NT2/D1 (cell line): ENCODE results near the gene INS.
A peak's percentile ranks its signal among the peaks of the same experiment; 100 is the strongest.

ENCODE experiments used
- DNase-seq: peaks from one replicate; pipeline ENCODE4 v3.0.0-alpha.2; 2011; ENCODE audit warnings: low read depth, low spot score
- H3K27me3 ChIP-seq: 2 replicates; pipeline ENCODE4 v1.6.0; 2011; ENCODE audit warnings: mild to moderate bottlenecking; ENCODE audit not compliant: insufficient read length, insufficient read depth
- H3K36me3 ChIP-seq: 2 replicates; pipeline ENCODE4 v1.6.1; 2011; ENCODE audit warnings: mild to moderate bottlenecking, low read length, mixed read lengths; ENCODE audit not compliant: insufficient read depth, insufficient read length
- H3K4me1 ChIP-seq: 2 replicates; pipeline ENCODE4 v1.5.1; 2011; ENCODE audit not compliant: insufficient read depth, insufficient read length
- H3K4me3 ChIP-seq: 2 replicates; pipeline ENCODE4 v1.5.1; 2011; ENCODE audit warnings: low read depth; ENCODE audit not compliant: insufficient read length
- H3K9ac ChIP-seq: 2 replicates; pipeline ENCODE4 v1.6.0; 2011; ENCODE audit warnings: low read depth; ENCODE audit not compliant: insufficient read length
- H3K9me3 ChIP-seq: 2 replicates; pipeline ENCODE4 v1.5.1; 2011; ENCODE audit warnings: mild to moderate bottlenecking, low read length; ENCODE audit not compliant: insufficient read depth
- SUZ12 ChIP-seq: IDR thresholded peaks from 2 replicates; pipeline ENCODE4 v1.6.1; 2011; ENCODE audit not compliant: insufficient read length, insufficient read depth; ENCODE audit errors: extremely low read depth
- YY1 ChIP-seq: IDR thresholded peaks from 2 replicates; pipeline ENCODE4 v1.6.1; 2011; ENCODE audit not compliant: insufficient read length, insufficient read depth
- ZNF274 ChIP-seq: IDR thresholded peaks from 2 replicates; pipeline ENCODE4 v1.6.1; 2011; ENCODE audit warnings: mild to moderate bottlenecking, low read depth, low read length

INS gene

GRCh38 chr11:2201542-2201941, 40.5 kb upstream of the INS start:
- Histone ChIP-seq H3K4me3 (no peak overlapping the region), H3K36me3 (no peaks in the 10 kb centered on the region), H3K4me1 (peaks cover 10% of the 10 kb centered on the region), H3K27me3 (peaks cover 6% of the 10 kb centered on the region), H3K9ac (no peak overlapping the region), H3K9me3 (no peaks in the 10 kb centered on the region)
- TF ChIP-seq SUZ12 (no peak), YY1 (no peak), ZNF274 (no peak)
- DNase-seq, result no peak

- TF ChIP-seq ZNF274 (no peak), YY1 (no peak), SUZ12 (no peak)
- peaks cover 11% of the 10 kb centered on the region for H3K27me3 ChIP-seq
- no peak overlapping the region for H3K9ac ChIP-seq
- no peak for DNase-seq
- no peak overlapping the region for H3K4me3 ChIP-seq
- H3K9me3 ChIP-seq, result no peaks in the 10 kb centered on the region
- no peaks in the 10 kb centered on the region for H3K36me3 ChIP-seq
- H3K4me1 ChIP-seq, result peaks cover 10% of the 10 kb centered on the region
These were observed 40.0 kb upstream of the INS start for GRCh38 chr11:2200957-2201519.

- Histone ChIP-seq H3K27me3 (peaks cover 15% of the 10 kb centered on the region), H3K9me3 (no peaks in the 10 kb centered on the region), H3K36me3 (no peaks in the 10 kb centered on the region), H3K9ac (no peak overlapping the region), H3K4me1 (peaks cover 10% of the 10 kb centered on the region), H3K4me3 (no peak overlapping the region)
- TF ChIP-seq YY1 (no peak), SUZ12 (no peak), ZNF274 (no peak)
- DNase-seq, result no peak
These were observed 39.5 kb upstream of the INS start for GRCh38 chr11:2200536-2200935.

- Histone ChIP-seq H3K27me3 (peaks cover 15% of the 10 kb centered on the region), H3K36me3 (no peaks in the 10 kb centered on the region), H3K9me3 (no peaks in the 10 kb centered on the region), H3K4me3 (no peak overlapping the region), H3K4me1 (peaks cover 8% of the 10 kb centered on the region), H3K9ac (no peak overlapping the region)
- TF ChIP-seq ZNF274 (no peak), SUZ12 (no peak), YY1 (no peak)
- DNase-seq, result no peak
These were observed 38.7 kb upstream of the INS start for GRCh38 chr11:2199466-2200341.

- no peak overlapping the region for H3K9ac ChIP-seq
- no peaks in the 10 kb centered on the region for H3K9me3 ChIP-seq
- TF ChIP-seq SUZ12 (no peak), YY1 (no peak), ZNF274 (no peak)
- no peaks in the 10 kb centered on the region for H3K36me3 ChIP-seq
- peaks cover 15% of the 10 kb centered on the region for H3K27me3 ChIP-seq
- H3K4me1 ChIP-seq, result peaks cover 6% of the 10 kb centered on the region
- DNase-seq, result no peak
- H3K4me3 ChIP-seq, result no peak overlapping the region
These were observed 37.8 kb upstream of the INS start for GRCh38 chr11:2198621-2199365.

- H3K4me1 ChIP-seq, result peaks cover 12% of the 10 kb centered on the region
- peaks cover 15% of the 10 kb centered on the region for H3K27me3 ChIP-seq
- TF ChIP-seq SUZ12, result no peak
- no peak for TF ChIP-seq ZNF274
- TF ChIP-seq YY1, result no peak
- no peak for DNase-seq
- no peaks in the 10 kb centered on the region for H3K9me3 ChIP-seq
- no peak overlapping the region for H3K4me3 ChIP-seq
- no peaks in the 10 kb centered on the region for H3K36me3 ChIP-seq
- H3K9ac ChIP-seq, result peak overlapping the region; percentile 44
These were observed 36.9 kb upstream of the INS start for GRCh38 chr11:2197771-2198520.
